Fibroblast of lung (primary cell): ENCODE data around the gene HCCS. TPM values are rescaled to one million over a fixed set of nuclear protein-coding genes. Genes with fewer than 3 reads are reported as not detected.

ENCODE experiments used
- DNase-seq, 2 donors: peaks; one replicate each; pipeline versions ENCODE4 v3.0.0 to v3.0.0-alpha.2; 2010; ENCODE audit warnings: low read depth in 2 of 2
- H2AFZ ChIP-seq: 2 replicates; pipeline ENCODE4 v1.5.1; 2012; ENCODE audit warnings: low read length, control low read depth, inconsistent platforms
- H3K27ac ChIP-seq: 2 replicates; pipeline ENCODE4 v1.5.1; 2011; ENCODE audit warnings: low read length, control low read depth; ENCODE audit not compliant: insufficient read depth
- H3K27me3 ChIP-seq: 2 replicates; pipeline ENCODE4 v1.5.1; 2011; ENCODE audit warnings: mild to moderate bottlenecking, low read length; ENCODE audit not compliant: control insufficient read depth, insufficient read depth
- H3K36me3 ChIP-seq: 2 replicates; pipeline ENCODE4 v1.5.1; 2011; ENCODE audit warnings: low read length; ENCODE audit not compliant: control insufficient read depth, insufficient read depth
- H3K4me1 ChIP-seq: 2 replicates; pipeline ENCODE4 v1.5.1; 2011; ENCODE audit warnings: low read length; ENCODE audit not compliant: control insufficient read depth, insufficient read depth; ENCODE audit errors: extremely low read depth
- H3K4me2 ChIP-seq: 2 replicates; pipeline ENCODE4 v1.5.1; 2011; ENCODE audit warnings: low read length, control low read depth; ENCODE audit not compliant: insufficient read depth; ENCODE audit errors: extremely low read depth
- H3K4me3 ChIP-seq, 4 experiments: fragments of 200-600 bp in 1 of 4; sonication (generic) in 1 of 4; replicated peaks in 1 of 4; 2 replicates each; pipeline ENCODE4 v1.5.1; 2011 to 2016; ENCODE audit warnings: low read length in 4 of 4, low read depth in 3 of 4, mild to moderate bottlenecking in 3 of 4, control low read depth in 2 of 4, inconsistent platforms in 1 of 4, mixed read lengths in 1 of 4; ENCODE audit not compliant: insufficient read depth in 1 of 4; ENCODE audit errors: control extremely low read depth in 1 of 4
- H3K79me2 ChIP-seq: 2 replicates; pipeline ENCODE4 v1.5.1; 2012; ENCODE audit warnings: mild to moderate bottlenecking, low read length, inconsistent platforms; ENCODE audit not compliant: control insufficient read depth, insufficient read depth
- H3K9ac ChIP-seq: 2 replicates; pipeline ENCODE4 v1.5.1; 2011; ENCODE audit warnings: mild to moderate bottlenecking, low read length, control low read depth; ENCODE audit not compliant: insufficient read depth
- H3K9me3 ChIP-seq: 2 replicates; pipeline ENCODE4 v1.5.1; 2012; ENCODE audit warnings: low read depth, low read length; ENCODE audit not compliant: control insufficient read depth, insufficient read depth
- H4K20me1 ChIP-seq: 2 replicates; pipeline ENCODE4 v1.5.1; 2011; ENCODE audit warnings: low read length; ENCODE audit not compliant: control insufficient read depth, insufficient read depth; ENCODE audit errors: extremely low read depth
- CTCF ChIP-seq, 2 donors: IDR thresholded peaks in 1 of 2; conservative IDR thresholded peaks in 1 of 2; 1 replicate in 1 of 2; 2 replicates in 1 of 2; pipeline ENCODE4 v1.5.1; 2011 to 2012; ENCODE audit warnings: low read length in 2 of 2, control low read depth in 1 of 2, inconsistent platforms in 1 of 2, low read depth in 1 of 2, mild to moderate bottlenecking in 1 of 2
- EZH2 ChIP-seq: IDR thresholded peaks from 2 replicates; pipeline ENCODE4 v1.5.1; 2012; ENCODE audit warnings: low read length, control low read depth, mild to moderate bottlenecking; ENCODE audit errors: missing control alignments
- polyA plus RNA-seq, 2 donors: library from polyadenylated mRNA; depleted of rRNA in 1 of 2; stranded (reverse) in 1 of 2; unstranded in 1 of 2; fragments of >200 nt; gene quantifications; 2 replicates each; pipeline ENCODE4 v1.2.1, GENCODE V29; 2011 to 2012; ENCODE audit warnings: missing spikeins in 1 of 2
- total RNA-seq: library from RNA; depleted of rRNA; stranded (reverse); fragments of >200 nt; gene quantifications from 2 replicates; pipeline ENCODE4 v1.2.1, GENCODE V29; 2014

Gene HCCS
- total and polyA plus RNA-seq, 2 donors (not counting 1 experiment from before 2014, with no cell fraction given), result 22.0 to 38.3 TPM

- no peaks in the 10 kb centered on the region for H3K79me2 ChIP-seq
Observed at GRCh38 chrX:11130136-11130535, 19.0 kb downstream of the HCCS start.

GRCh38 chrX:11131146-11131545 is 20.0 kb downstream of the HCCS start:
- Histone ChIP-seq H3K79me2 (no peaks in the 10 kb centered on the region), H3K4me1 (no peaks in the 10 kb centered on the region), H3K27me3 (no peaks in the 10 kb centered on the region), H3K4me3 (no peak overlapping the region), H2AFZ (no peak overlapping the region), H3K4me2 (no peak overlapping the region), H3K27ac (no peak overlapping the region), H3K9me3 (no peaks in the 10 kb centered on the region), H3K9ac (no peak overlapping the region), H4K20me1 (no peaks in the 10 kb centered on the region), H3K36me3 (no peaks in the 10 kb centered on the region)
- no peak for DNase-seq
- TF ChIP-seq CTCF (conservative IDR thresholded peaks at IDR 0.05 in 1 of 2, IDR thresholded peaks at IDR 0.05 in 1 of 2; ENCODE audit: low read depth in 1 of 2, low read length in 2 of 2), result no peak
- TF ChIP-seq EZH2, result no peak

More at GRCh38 chrX:11130136-11130535, 19.0 kb downstream of the HCCS start:
- H3K9me3 ChIP-seq, result no peaks in the 10 kb centered on the region
- H3K4me1 ChIP-seq, result no peaks in the 10 kb centered on the region
- H3K36me3 ChIP-seq, result no peaks in the 10 kb centered on the region
- DNase-seq, result no peak
- H4K20me1 ChIP-seq, result no peaks in the 10 kb centered on the region
- H2AFZ ChIP-seq, result no peak overlapping the region
- TF ChIP-seq EZH2 (no peak), CTCF (conservative IDR thresholded peaks at IDR 0.05 in 1 of 2, IDR thresholded peaks at IDR 0.05 in 1 of 2; ENCODE audit: low read depth in 1 of 2, low read length in 2 of 2) (no peak)
- no peak overlapping the region for H3K9ac ChIP-seq
- no peak overlapping the region for H3K4me3 ChIP-seq
- no peaks in the 10 kb centered on the region for H3K27me3 ChIP-seq
- H3K27ac ChIP-seq, result no peak overlapping the region
- H3K4me2 ChIP-seq, result no peak overlapping the region

DNA sequence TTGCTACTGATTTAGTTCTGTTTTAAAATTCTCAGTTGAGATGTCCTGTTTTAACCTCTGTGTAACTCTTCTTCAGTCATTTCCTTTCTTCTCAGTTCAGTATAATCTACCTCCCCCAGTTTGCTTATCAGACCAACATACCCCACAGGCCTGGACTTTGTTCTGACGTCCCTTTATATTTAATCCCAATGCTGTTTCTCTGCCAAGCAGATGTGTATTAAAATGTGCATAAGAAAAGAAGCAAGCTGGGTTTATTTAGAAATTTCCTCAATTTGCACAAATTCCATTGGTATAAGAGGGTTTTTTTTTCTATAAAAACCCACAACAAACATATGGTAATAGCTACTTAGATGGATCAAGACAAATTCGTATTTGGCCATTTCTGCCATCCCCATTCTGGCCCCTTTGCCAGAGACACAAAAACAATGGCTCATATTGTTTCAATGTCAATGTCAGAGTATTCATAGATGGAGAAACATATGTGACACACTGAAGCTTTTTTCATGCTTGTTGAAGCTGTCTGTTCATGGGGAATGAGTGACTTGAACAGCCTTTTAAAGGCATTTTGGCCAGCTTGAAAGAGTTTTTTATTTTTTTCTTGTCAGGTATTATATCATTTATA is 24.5 kb downstream of the HCCS start:
- no peak for DNase-seq
- Histone ChIP-seq H3K4me1 (no peaks in the 10 kb centered on the region), H3K9ac (no peak overlapping the region), H2AFZ (no peak overlapping the region), H3K36me3 (no peaks in the 10 kb centered on the region), H3K9me3 (no peaks in the 10 kb centered on the region), H3K4me2 (no peak overlapping the region), H4K20me1 (no peaks in the 10 kb centered on the region), H3K79me2 (no peaks in the 10 kb centered on the region), H3K27ac (no peak overlapping the region), H3K4me3 (no peak overlapping the region), H3K27me3 (no peaks in the 10 kb centered on the region)
- no peak for TF ChIP-seq EZH2
- no peak for TF ChIP-seq CTCF (conservative IDR thresholded peaks at IDR 0.05 in 1 of 2, IDR thresholded peaks at IDR 0.05 in 1 of 2; ENCODE audit: low read depth in 1 of 2, low read length in 2 of 2)
